ENCODE data around the gene MAFB.
"Not testable (repeated sequence)": the region's sequence is repeated elsewhere in the genome, so short reads cannot be mapped to it uniquely, and the experiment has no call there.

The MAFB gene

DNA sequence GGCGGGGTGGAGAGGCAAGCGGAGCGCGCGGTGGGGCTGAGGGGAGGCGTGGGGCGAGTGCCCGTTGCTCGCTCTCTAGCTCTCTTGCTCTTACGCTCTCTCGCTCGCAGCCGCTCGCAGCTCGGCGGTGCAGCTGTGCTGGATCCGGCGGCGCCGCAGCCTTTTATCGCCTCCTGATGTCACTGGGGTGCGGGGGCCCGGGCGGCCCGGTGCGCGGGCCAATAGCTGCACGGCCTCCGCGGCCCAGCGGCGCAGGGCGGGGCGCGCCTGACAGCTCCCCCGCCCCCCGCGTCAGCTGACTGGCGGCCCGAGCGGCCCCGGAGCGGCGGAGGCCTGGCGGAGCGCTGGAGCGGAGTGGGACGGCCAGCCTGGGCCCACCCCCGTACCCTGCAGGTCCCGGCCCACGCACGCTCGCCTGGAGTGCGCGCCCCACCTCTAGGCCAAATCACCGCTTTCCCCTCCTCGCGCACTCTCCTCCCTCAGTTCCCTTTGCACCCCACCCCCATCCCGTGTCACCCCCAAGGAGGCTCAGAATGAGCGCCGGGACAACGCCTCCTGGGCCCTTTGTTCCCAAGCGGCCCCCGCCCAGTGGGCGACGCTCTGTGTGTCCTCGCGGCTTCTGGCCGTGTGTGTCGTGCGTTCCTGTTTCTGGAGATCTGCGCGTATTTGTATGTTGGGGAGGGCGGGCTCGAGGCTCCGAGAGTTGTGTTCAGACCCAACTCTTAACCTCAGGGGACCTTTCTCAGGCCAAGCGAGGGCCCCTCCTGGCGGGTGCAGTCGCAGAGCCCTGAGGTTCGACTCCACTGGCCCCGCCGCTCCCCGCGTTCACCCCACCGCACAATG, at the start of gene MAFB:
TSS of gene MAFB (minus strand) at position 137 of the 843 bp plus-strand sequence. CDS start 386 bp downstream, outside the sequence.
- peak; percentile 11 for DNase-seq

DNA sequence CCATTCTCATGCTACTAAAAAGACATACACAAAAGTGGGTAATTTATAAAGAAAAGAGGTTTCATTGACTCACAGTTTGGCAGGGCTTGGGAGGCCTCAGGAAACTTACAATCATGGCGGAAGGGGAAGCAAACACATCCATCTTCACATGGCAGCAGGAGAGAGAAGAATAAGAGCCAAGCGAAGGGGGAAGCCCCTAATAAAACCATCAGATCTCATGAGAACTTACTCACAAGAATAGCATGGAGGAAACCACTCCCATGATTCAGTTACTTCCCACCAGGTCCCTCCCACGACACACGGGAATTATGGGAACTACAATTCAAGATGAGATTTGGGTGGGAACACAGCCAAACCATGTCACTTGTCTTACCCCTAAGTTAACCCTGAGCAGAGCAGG, 47.4 kb upstream of the MAFB start:
- DNase-seq, result not testable (repeated sequence)

DNA sequence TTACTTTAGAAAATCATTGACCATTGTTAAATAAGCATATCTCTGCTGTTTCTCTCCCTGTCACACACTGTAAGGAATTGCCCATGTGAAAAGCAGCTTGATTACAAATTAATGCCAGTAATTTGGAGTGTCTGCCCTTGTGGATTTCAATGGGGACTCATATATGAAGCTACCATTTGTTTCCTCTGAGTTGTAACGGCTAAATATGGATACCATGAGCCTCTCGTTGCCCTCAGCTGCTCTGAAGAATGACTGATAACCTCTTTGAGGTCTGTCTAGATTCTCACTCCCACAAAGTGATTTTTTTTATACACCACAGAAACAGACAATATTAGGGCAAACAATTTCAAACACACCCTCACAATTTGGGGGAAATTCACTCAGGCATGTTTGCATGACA, 40.0 kb upstream of the MAFB start:
- no peak for DNase-seq

DNA sequence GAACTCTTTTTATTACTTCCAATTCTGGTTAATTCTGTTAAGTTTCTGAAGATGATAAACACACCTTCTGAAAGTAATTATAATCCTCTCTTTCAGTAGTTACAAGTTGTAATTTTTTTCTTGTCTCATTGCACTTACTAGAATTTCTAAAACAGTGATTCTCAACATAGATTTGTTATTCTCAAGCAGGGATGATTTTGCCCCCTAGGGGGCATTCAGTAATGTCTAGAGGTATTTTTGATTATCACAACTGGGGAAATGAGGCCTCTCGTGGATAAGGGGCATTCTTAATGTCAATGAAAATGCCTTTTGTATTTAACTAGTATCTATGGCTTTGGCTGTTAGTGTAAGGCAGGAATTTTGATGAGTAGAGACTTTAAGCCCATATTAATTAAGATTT, 39.4 kb upstream of the MAFB start:
- no peak for DNase-seq

DNA sequence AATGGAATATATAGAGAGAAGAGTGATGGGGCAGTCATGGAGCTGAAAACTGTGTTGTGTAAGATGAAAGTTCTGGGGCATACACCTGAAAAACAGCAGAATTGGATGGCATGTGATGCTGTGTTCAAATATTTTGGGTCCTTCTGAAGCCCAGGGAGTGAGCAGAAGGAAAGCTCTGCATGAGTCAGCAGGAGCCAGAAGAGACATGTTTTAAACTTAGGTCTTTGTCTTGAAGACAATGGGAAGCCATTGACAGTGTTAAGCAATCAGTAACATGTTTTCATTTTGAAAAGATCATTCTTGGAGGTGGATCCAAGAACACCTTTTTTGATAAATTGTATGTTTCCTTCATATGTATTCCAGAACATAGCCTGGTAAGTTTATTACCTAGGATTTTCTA, 38.9 kb upstream of the MAFB start:
- no peak for DNase-seq

DNA sequence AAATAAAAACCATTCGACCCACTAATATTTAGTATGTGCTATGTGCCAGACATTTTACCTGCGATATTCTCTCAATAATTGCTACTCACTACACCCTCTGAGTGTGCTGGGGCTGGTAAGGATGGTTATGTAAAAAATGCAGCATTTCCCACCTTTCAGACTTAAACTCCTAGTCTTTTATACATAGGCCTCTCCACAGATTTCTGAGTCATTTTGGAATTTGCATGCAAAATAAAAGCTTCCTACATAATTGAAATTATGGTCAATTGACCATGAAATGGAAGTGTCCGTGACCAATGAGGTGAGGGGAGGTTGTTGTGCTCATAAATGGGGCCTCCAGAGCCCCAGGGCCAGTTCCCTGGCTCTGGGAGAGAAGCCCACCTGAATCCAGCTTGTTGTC, 37.7 kb upstream of the MAFB start:
- no peak for DNase-seq

DNA sequence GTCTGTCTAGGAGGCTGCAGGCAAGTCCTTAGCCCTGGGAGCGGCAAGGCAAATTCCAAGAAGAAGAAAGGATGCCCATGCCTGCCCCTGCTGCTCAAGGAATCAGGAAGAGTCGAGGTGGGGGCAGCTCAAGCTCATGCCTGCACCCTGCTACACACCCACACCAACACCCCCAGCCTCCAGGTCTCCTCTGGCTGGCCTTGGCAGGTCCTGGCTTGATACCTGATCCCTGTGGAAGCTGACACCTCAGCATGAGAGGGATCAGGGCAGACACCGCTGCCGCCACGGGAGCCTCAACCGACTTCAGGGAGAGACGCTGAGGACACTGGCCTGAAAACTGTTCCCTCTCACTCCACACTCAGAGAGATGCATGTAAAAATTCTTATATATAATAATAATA, 35.5 kb upstream of the MAFB start:
- DNase-seq, result no peak

DNA sequence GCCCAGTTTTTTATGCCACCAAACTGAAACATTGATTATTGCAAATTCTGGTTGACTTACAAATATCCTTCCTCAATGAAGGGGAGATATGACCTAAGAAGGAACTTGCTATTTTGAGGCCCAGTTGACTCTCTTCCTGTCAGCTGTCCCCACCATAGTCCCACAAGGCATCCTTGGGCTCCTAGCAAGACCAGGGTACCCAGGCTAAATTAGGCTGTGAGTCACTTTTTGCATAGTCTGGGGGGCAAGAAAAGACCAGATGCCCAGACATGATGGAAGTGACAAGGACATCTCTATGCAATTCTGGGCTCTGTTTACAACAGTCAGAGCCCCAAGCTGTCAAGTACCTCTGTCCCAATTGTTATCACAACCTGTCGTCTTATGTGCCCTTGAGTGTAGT, 31.8 kb upstream of the MAFB start:
- no peak for DNase-seq

DNA sequence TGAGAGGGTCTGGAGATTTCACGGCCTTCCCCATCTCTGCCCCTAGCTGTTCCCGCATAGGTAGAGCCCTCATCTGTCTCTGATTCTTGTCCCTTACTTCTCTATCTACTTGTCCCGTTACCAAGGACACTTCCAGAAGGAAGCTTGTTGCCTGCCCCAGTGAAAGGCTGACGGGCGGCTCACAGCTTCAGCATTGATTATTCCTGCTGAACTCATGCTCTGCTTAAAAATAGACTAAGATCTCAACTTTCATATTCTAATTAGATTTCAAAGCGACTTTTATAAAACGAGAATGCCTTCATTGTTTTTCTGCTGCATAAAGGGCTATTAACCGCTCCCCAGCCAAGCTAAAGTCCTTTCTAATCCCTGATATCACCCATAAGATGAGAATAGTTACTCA, 31.1 kb upstream of the MAFB start:
- no peak for DNase-seq

DNA sequence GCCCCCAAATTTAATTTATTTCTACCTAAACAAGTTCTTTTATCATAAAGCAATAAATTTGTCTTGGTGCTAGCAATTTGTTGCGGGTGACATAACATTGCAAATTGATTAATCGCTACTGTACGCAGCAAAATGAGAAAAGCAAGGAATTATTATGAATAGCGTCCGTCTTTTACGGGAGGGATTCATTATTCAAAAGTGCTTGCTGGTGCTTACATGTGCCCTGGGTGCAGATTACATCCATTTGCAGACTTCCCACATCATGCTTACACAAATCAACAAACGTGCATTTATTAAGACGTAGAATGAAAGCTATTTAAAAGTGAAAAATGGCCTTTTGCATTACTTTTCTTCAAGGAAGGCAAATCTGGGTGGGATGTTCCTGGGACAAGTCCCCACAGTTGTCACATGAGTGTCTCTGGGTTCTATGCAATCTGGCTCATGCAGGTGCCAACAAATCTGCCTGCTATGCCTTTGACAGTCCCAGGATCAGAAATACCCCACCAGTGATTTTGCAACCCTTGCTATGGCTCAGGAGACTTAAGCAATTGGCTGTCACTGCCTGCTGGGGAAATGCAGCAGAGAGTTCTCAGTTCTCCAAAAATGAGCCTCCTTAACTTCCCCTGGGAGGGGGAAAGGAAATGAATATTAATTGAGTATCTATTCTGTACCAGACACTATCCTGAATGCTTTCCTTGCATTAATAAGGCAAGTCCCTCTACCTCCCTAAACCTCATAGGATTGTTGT, 30.1 kb upstream of the MAFB start:
- DNase-seq, result no peak

DNA sequence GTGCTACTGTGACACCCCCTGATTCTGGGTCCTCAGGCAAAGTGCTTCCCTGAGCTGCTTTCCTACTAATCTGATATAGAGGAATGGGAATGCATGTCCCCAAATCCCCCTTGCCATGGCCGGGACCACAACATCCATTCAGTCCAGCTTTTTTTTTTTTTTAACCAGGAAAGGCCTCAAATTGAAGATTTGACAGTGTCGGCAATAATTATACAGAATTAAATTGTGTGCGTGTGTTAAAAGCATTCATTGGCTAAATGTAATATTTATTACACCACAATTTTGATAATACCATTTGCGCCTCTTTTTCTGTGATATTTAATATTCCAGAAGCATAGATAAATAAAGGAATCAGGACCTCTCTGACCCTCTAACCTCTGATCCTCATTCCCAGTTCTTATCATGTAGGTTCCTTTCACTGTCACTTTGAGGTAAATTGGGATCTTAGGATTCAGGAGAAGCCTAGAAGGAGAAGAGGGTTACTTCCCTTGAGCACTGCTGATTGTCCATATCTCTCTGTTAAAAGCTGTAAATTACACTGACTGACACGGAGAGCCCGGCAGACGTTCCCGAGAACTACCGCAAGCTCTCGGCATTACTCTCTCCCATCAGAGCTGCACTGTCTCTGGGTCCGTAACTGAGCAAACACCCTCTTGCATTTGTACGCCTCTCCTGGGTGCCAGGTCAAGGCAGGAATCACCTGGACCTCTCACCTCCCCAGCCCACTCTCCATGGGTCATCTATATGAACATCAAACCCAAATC, 29.4 kb upstream of the MAFB start:
- DNase-seq, result no peak

DNA sequence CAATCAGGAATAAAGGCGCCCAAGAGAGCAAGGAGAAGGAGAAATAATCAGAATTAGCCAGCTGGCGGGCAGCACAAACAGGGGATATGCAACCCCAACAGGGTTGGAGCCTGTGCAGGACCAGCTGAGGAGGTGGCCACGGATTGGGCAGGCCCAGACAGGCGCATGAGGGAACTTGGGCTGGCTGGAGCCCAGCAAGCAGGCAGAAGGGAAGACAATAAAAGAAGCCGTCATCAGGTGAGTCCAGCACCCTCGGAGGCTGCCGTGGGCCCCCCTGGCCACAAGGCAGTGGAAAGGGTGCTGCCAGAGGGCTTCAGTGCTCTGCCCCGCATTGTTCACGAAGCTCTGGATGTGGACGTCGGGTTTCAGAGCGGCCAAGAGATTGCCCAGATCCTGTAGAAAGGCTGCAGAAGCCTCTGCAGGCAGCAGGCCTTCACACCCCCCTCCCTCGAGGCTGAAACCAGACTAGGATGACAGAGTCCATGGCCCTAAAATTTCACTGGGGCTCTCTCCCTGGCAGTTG, 28.4 kb upstream of the MAFB start:
- DNase-seq, result no peak

DNA sequence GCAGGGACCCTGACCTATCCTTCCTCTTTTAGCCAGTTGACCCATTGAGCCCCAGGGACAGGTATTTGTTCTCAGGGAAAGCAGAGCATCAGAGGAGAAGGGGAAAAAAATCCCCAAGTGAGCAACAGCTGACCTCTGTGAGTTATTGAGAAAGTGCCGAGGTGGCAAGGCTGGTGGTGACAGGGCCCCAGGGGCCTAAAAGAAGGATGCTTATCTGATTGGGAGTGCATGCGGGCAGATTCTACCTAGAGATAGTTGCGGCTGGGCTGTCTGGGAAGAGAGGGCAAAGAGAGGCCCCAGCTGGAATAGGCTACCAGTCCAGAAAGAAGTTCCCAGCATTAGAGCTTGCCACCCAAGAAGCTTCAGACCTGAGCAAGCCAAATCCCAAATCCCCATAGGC, 26.5 kb upstream of the MAFB start:
- no peak for DNase-seq

DNA sequence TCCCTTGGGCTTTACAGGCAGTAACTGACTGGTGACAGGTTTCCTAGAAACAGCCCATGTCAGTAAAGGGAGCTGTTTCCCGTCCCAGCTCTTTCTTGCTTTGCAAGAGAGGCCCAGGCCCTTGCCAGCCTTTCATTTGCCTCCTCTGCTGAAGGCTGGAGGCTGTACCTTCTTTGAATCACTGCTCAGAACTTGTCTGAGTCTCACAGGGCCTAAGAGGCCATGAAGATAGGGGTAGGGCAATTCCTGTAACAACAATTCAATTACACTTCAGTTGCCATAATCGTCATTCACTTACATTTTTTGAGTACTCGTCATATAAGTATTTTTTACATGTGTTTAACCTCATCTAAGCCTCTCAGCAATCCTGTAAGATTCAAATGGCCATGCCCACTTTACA, 25.9 kb upstream of the MAFB start:
- no peak for DNase-seq

DNA sequence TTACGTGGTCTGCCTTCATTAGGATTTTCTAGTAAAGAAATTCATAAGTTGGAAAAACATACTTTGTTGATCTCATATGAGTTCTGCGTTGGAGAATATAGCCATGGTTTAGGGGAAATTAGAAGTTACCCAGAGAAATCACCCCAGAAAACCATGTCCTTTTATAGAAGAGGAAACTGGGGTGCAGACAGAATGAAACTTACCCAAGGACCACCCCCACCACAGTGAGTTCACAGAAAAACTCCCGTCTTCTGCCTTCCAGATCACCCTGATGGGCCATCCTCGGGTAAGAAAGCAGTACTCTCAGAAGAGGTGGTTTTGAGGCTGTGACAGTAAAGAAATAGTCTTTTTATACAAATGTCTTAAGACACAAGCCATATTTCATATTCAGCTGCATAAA, 25.1 kb upstream of the MAFB start:
- DNase-seq, result no peak

DNA sequence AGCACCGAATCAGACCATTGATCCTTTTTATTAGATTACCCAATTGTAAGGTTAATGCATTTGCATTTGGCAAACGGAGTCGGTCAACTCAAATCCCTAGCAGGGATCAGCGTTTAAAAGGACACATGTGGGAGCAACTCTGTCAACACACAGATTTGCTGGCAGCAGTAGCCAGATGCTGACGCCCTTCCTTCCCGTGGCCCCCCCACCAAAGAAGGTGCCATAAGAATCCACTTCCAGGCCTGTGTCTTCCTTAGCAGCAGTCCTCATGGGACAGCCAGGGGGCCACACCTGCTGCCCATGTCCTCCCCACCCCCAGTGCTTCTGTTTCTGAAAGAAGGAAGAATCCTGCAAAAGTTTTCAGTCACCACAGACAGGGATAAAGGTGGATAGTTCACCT, 24.5 kb upstream of the MAFB start:
- DNase-seq, result no peak

DNA sequence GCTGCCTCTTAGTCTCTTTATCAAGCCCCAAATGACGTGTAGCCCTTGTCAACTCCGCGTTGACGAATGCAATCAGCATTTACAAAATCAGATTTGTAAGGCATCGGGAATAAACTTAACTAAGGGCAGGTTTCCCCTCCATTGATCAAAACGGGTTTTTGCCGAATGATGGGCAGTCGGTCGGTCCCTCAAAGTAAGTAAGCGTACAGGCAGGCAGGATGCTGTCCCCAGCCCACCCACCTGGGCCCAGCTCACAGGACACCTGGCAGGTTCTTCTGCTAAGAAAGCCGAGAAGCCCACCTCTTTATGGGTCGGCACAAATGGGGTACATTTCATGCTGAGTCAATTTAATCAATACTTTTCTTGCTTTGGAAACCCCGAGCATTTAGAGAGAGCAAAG, 22.0 kb upstream of the MAFB start:
- DNase-seq, result no peak

DNA sequence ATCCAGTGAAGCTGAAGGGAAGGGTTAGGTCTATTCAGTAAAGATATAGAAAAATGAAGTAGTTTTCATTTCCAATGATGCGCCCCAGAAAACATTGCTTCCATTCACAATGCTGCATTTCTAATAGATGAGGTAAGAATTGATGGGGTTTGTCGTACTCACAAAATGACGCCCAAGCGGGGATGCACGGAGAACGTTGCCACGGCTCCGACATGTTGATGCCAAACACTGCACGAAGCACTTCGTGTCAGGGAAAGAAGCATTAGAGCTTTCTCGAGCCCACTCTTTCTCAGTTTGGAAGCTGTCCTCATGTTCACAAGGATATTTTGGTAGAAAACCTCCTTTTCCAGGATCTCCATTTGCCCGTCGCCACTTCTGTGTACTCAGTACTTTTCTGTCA, 21.6 kb upstream of the MAFB start:
- no peak for DNase-seq

DNA sequence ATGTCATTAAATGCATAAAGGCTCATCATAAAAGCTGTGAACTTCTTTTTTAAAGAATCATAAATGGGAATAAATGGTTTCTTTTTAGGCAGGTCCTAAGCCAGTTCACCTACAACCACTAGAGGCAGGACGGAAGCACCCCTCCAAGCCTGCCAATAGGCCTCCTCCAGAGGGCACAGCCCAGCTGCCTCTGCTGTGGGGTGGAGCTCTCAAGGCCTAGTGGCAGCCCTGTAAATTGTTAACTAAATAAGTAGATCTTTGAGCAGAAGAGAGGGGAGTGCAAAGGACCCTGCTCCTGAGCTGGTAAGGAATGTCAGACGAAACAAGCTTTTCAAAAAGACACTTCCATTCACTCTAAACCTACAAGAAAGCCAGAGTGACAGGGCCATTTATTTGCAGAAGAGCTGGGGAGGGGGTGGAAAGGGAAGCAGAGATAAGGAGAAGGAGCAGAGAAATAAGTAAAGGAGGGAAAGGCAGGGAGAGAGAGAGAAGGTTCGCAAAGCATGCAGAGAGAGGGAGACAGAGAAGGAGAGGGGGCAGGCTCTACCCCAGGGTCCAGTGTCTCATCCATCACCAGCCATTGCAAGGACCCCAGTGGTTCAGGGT, 18.0 kb upstream of the MAFB start:
- DNase-seq, result no peak

DNA sequence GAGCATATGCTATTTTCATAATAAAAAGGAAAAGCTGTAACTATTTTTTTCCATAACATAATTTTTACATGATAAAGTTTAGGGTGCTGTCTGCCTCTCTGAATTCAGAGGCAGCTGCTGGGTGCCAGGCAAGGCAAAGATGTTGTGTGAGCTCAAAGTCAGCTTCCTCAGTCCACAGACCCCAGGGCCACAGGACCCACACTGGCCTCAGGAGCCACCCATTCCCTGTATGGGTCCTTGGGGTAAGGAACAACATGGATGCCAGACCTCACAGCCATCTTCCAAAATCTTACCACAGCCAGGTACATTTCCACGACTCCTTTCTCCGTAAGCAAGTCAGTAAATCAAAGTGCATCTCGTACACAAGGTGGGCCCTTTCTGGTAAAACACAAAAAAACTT, 16.4 kb upstream of the MAFB start:
- no peak for DNase-seq

DNA sequence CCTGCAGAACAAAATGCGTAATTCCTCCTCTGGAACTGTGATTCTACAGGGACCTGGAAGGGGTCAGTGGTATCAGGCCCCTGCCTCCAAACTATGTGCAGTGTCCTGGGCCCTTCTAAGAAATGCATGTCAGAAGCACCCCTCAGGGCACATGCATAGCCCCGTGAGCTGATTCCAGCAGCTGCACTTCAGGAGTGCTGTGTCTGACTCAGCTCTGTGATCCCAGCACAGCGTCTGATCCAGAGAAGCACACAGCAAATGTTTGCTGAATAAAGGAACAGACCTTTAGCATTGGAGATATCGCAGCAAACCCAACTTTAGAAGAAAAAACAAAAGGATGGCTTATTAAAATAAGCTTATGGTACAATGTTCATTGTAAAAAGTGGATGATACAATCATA, 15.8 kb upstream of the MAFB start:
- no peak for DNase-seq

DNA sequence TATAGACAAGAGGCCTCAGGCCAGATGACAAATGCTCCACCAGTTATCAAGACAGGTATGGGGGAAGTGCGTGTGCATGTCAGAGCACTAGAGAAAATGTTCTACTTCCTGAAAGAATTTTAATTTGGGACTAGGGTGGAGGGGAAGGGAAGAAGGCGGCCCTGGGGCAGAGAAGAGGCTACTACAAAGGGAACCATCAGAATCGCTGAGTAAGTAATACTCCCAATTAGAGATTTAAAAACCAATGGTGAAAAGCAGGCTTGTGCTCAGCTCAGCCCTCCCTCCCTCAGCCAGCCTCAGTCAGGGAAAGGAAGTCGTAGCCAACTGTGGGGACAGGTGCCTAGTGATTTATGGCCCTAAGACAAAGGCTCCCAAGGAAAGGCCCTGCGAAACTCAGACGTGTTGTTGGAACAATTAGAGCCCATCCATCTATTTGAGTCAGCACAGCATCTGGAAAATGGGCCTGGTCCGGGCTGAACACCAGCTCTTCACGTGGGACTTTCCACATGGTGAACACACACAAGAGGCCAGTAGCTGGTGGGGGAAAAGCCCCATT, 15.0 kb upstream of the MAFB start:
- no peak for DNase-seq

DNA sequence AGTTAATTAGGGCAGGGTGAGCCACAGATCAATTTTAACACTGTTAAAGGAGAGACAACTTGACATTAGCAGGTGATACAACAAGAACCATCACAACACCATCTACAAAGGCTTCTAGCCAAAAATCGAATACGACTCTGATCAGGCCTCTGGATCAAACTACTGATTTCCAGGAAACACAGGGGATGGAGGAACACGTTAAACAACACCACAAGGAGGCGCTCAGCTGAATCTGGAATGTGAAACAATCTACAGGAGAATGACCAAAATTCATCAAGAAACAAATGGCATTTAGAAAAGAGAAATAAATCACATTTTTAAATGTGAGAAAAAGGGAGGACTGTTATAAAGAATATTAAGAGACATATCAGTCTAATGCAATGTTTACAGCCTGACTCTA, 13.5 kb upstream of the MAFB start:
- DNase-seq, result no peak
